Measurements from ENCODE around the gene IZUMO1. TPM values are rescaled to one million over a fixed set of nuclear protein-coding genes. Genes with fewer than 3 reads are reported as not detected.

The IZUMO1 gene
- total and polyA plus RNA-seq, 2 donors (not counting 3 experiments of a cell fraction or from before 2014, with no cell fraction given), result 0.18 to 1.2 TPM

DNA sequence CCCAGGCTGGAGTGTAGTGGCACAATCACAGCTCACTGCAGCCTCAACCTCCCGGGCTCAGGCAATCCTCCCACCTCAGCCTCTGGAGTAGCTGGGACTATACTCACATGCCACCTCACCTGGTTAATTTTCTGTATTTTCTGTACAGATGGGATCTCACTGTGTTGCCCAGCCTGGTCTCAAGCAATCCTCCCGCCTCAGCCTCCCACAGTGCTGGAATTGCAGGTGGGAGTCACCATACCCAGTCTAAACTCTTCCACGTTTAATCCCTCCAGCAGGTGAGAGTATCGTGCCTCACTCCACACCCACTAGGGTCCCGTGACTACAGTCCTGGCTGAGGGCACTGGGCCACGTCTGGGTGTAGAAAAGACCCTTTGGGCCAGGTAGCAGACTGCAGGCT lies 47.6 kb upstream of the IZUMO1 start:
- H3K4me3 ChIP-seq (replicated peaks in 1 of 3; ENCODE audit: insufficient read depth in 1 of 3, low read depth in 1 of 3, low read length in 3 of 3), result no peak overlapping the region
- TF ChIP-seq MYC (IDR thresholded peaks at IDR 0.05; ENCODE audit: low read depth, low read length), result no peak
- TF ChIP-seq GATA2 (IDR thresholded peaks at IDR 0.05; ENCODE audit: insufficient read depth, insufficient read length, low read depth, low read length), result no peak
- TF ChIP-seq, protein P1, sequence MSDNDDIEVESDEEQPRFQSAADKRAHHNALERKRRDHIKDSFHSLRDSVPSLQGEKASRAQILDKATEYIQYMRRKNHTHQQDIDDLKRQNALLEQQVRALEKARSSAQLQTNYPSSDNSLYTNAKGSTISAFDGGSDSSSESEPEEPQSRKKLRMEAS (IDR thresholded peaks at IDR 0.05; ENCODE audit: insufficient read depth, insufficient read length), result no peak
- TF ChIP-seq POLR2A (IDR thresholded peaks at IDR 0.05; ENCODE audit: low read depth, low read length), result no peak
- no peak for TF ChIP-seq JUN (IDR thresholded peaks at IDR 0.05; ENCODE audit: borderline replicate concordance, insufficient read depth, insufficient read length, low read depth)
- no peak for TF ChIP-seq EZH2 (IDR thresholded peaks at IDR 0.05; ENCODE audit: borderline replicate concordance, low read depth, low read length, severe bottlenecking)

DNA sequence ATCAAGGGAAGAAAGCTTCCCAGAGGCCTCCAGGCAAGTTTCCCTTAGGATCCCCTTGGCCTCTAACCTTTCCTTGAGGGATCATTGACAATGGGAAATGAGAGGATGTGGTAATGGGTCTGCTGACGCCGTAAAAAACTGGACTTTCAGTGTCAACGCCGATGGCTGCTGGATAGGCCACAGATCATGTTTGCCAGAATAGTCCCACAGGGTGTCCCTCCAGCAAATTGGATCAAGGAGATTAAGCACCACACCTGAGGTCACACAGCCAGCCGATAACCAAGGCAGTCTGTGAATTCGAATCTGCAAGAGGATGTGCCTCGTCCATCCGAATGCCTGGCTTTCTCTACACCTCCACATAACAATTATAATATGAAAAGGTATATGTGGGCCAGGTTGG lies 46.6 kb upstream of the IZUMO1 start:
- dilution Hi-C loops (cut with MboI; ENCODE audit: extremely low pct_ligation_motif_present, low sequenced_read_pairs), result no loop called here
- Histone ChIP-seq H3K9me1 (replicated peaks; ENCODE audit: control insufficient read depth, extremely low read depth, insufficient read depth, low read length) (no peaks in the 10 kb centered on the region), H4K20me1 (replicated peaks; ENCODE audit: control insufficient read depth, extremely low read depth, insufficient read depth, low read length) (no peaks in the 10 kb centered on the region), H2AFZ (ENCODE audit: low read depth, low read length) (no peak overlapping the region), H3K4me3 (replicated peaks in 1 of 3; ENCODE audit: insufficient read depth in 1 of 3, low read depth in 1 of 3, low read length in 3 of 3) (no peak overlapping the region), H3K79me2 (ENCODE audit: control insufficient read depth, insufficient read depth, low read length) (no peaks in the 10 kb centered on the region), H3K36me3 (ENCODE audit: control insufficient read depth in 2 of 2, extremely low read depth in 1 of 2, insufficient read depth in 2 of 2, low read length in 2 of 2) (no peaks in the 10 kb centered on the region), H3K9ac (replicated peaks; ENCODE audit: extremely low read depth, insufficient read depth, low read length) (no peak overlapping the region), H3K27me3 (ENCODE audit: control insufficient read depth in 2 of 2, insufficient read depth in 2 of 2, low read length in 2 of 2) (no peaks in the 10 kb centered on the region), H3K4me2 (ENCODE audit: insufficient read depth, low read length) (no peak overlapping the region), H3K4me1 (ENCODE audit: control insufficient read depth, extremely low read depth, insufficient read depth, low read length) (peaks cover 3% of the 10 kb centered on the region), H3K9me3 (replicated peaks; ENCODE audit: control insufficient read depth, insufficient read depth, low read length) (no peaks in the 10 kb centered on the region), H3K27ac (ENCODE audit: insufficient read depth, low read depth, low read length) (no peak overlapping the region)
- ChIA-PET POLR2A (no interaction called here), CTCF (interaction anchor here (1.5 to 11.1 kb wide), 3 partner anchors 43 to 178 kb away, joined by 6 to 427 read pairs (median 108); partner anchors contain the start of gene HSD17B14)
- TF ChIP-seq POLR2A (IDR thresholded peaks at IDR 0.05; ENCODE audit: low read depth, low read length), result no peak
- TF ChIP-seq, protein P2, sequence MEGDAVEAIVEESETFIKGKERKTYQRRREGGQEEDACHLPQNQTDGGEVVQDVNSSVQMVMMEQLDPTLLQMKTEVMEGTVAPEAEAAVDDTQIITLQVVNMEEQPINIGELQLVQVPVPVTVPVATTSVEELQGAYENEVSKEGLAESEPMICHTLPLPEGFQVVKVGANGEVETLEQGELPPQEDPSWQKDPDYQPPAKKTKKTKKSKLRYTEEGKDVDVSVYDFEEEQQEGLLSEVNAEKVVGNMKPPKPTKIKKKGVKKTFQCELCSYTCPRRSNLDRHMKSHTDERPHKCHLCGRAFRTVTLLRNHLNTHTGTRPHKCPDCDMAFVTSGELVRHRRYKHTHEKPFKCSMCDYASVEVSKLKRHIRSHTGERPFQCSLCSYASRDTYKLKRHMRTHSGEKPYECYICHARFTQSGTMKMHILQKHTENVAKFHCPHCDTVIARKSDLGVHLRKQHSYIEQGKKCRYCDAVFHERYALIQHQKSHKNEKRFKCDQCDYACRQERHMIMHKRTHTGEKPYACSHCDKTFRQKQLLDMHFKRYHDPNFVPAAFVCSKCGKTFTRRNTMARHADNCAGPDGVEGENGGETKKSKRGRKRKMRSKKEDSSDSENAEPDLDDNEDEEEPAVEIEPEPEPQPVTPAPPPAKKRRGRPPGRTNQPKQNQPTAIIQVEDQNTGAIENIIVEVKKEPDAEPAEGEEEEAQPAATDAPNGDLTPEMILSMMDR (IDR thresholded peaks at IDR 0.05; ENCODE audit: extremely low read depth in 1 of 2, insufficient read depth in 1 of 2, low read depth in 1 of 2, low read length in 2 of 2), result no peak
- TF ChIP-seq GATA2 (IDR thresholded peaks at IDR 0.05; ENCODE audit: insufficient read depth, insufficient read length, low read depth, low read length), result no peak
- no peak for TF ChIP-seq EZH2 (IDR thresholded peaks at IDR 0.05; ENCODE audit: borderline replicate concordance, low read depth, low read length, severe bottlenecking)
- no peak for TF ChIP-seq MYC (IDR thresholded peaks at IDR 0.05; ENCODE audit: low read depth, low read length)
- TF ChIP-seq POLR2AphosphoS5 (IDR thresholded peaks at IDR 0.05; ENCODE audit: insufficient read depth, low read depth, low read length), result no peak
- TF ChIP-seq, protein P1 (IDR thresholded peaks at IDR 0.05; ENCODE audit: insufficient read depth, insufficient read length), result no peak
- no peak for TF ChIP-seq JUN (IDR thresholded peaks at IDR 0.05; ENCODE audit: borderline replicate concordance, insufficient read depth, insufficient read length, low read depth)
- TF ChIP-seq FOS (IDR thresholded peaks at IDR 0.05; ENCODE audit: borderline replicate concordance, insufficient read depth, low read length), result no peak
- FAIRE-seq (no peak), DNase-seq (ENCODE audit: low read depth, low spot score) (no peak)
- intact Hi-C loops (cut with micrococcal nuclease), result no loop called here
- BruUV-seq (replicated peaks), result no TSS peak

More for the DNA sequence above, 47.6 kb upstream of the IZUMO1 start:
- Histone ChIP-seq H3K79me2 (ENCODE audit: control insufficient read depth, insufficient read depth, low read length) (no peaks in the 10 kb centered on the region), H3K27me3 (ENCODE audit: control insufficient read depth in 2 of 2, insufficient read depth in 2 of 2, low read length in 2 of 2) (no peaks in the 10 kb centered on the region), H3K4me2 (ENCODE audit: insufficient read depth, low read length) (no peak overlapping the region), H3K9me1 (replicated peaks; ENCODE audit: control insufficient read depth, extremely low read depth, insufficient read depth, low read length) (no peaks in the 10 kb centered on the region), H3K9ac (replicated peaks; ENCODE audit: extremely low read depth, insufficient read depth, low read length) (no peak overlapping the region), H3K4me1 (ENCODE audit: control insufficient read depth, extremely low read depth, insufficient read depth, low read length) (peaks cover 3% of the 10 kb centered on the region), H3K27ac (ENCODE audit: insufficient read depth, low read depth, low read length) (no peak overlapping the region), H3K36me3 (ENCODE audit: control insufficient read depth in 2 of 2, extremely low read depth in 1 of 2, insufficient read depth in 2 of 2, low read length in 2 of 2) (no peaks in the 10 kb centered on the region), H3K9me3 (replicated peaks; ENCODE audit: control insufficient read depth, insufficient read depth, low read length) (no peaks in the 10 kb centered on the region), H4K20me1 (replicated peaks; ENCODE audit: control insufficient read depth, extremely low read depth, insufficient read depth, low read length) (no peaks in the 10 kb centered on the region), H2AFZ (ENCODE audit: low read depth, low read length) (no peak overlapping the region)
- dilution Hi-C loops (cut with MboI; ENCODE audit: extremely low pct_ligation_motif_present, low sequenced_read_pairs), result no loop called here
- no TSS peak for BruUV-seq (replicated peaks)
- DNase-seq (ENCODE audit: low read depth, low spot score), result no peak
- ChIA-PET POLR2A (no interaction called here), CTCF (interaction anchor here (1.1 to 11.1 kb wide), 8 partner anchors 10 to 184 kb away, joined by 3 to 427 read pairs (median 21); partner anchors contain the start of genes CA11 and HSD17B14)
- intact Hi-C loops (cut with micrococcal nuclease), result no loop called here
- FAIRE-seq, result no peak

Measured in endothelial cell of umbilical vein (primary cell).